GM19467 (cell line): ENCODE data around the gene RPS6KB2.

Source experiments
- ATAC-seq: cut with Tn5 transposase; IDR thresholded peaks from one replicate; pipeline ENCODE4 v1.9.1; 2021; ENCODE audit warnings: mild to moderate bottlenecking, moderate library complexity; ENCODE audit not compliant: unreplicated experiment

RPS6KB2 gene

DNA sequence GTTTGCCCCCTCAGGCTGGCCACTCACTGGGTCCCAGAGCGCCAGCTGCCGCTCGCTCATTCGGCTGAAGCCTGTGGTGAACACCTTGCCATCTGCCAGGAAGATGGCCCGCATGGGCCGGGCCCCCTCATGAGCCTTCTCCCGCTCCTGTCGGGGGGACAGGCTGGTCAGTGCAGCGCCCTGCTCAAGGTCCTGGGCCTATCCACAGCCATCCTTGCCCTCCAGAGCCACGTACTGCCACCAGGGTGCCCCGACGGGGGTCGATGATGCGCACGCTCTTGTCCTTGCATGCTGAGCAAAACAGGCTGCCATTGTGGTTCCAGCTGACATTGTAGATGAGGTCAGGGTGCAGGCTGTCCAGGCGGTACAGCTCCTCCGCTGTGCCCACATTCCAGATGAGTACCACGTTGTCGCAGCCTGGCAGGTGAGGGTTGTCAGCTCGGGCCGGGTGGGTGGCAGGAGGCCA is 12.8 kb downstream of the RPS6KB2 start:
- ATAC-seq: no peak

GRCh38 chr11:67441731-67442351 is 13.5 kb downstream of the RPS6KB2 start:
- ATAC-seq: no peak

GRCh38 chr11:67442504-67443404 is 14.5 kb downstream of the RPS6KB2 start:
- ATAC-seq: no peak

DNA sequence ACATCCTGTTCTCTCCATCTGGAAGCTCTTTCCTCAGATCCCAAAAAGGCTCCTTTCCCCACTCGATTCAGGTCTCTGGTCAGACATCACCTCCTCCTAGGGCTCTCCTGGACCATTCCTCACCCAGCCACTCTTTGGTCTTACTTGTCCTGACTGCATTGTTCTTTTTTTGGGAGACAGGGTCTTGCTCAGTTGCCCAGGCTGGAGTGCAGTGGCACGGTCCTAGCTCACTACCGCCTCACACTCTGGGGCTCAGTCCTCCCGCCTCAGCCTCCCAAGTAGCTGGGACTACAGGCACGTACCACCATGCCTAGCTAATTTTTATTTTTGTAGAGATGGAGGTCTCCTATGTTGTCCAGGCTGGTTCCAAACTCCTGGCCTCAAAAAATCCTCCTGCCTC is 17.2 kb downstream of the RPS6KB2 start:
- ATAC-seq: no peak

GRCh38 chr11:67448220-67448609 is 19.9 kb downstream of the RPS6KB2 start:
- ATAC-seq: no peak

- no peak for ATAC-seq
Observed at GRCh38 chr11:67449116-67449844, 21.0 kb downstream of the RPS6KB2 start.

DNA sequence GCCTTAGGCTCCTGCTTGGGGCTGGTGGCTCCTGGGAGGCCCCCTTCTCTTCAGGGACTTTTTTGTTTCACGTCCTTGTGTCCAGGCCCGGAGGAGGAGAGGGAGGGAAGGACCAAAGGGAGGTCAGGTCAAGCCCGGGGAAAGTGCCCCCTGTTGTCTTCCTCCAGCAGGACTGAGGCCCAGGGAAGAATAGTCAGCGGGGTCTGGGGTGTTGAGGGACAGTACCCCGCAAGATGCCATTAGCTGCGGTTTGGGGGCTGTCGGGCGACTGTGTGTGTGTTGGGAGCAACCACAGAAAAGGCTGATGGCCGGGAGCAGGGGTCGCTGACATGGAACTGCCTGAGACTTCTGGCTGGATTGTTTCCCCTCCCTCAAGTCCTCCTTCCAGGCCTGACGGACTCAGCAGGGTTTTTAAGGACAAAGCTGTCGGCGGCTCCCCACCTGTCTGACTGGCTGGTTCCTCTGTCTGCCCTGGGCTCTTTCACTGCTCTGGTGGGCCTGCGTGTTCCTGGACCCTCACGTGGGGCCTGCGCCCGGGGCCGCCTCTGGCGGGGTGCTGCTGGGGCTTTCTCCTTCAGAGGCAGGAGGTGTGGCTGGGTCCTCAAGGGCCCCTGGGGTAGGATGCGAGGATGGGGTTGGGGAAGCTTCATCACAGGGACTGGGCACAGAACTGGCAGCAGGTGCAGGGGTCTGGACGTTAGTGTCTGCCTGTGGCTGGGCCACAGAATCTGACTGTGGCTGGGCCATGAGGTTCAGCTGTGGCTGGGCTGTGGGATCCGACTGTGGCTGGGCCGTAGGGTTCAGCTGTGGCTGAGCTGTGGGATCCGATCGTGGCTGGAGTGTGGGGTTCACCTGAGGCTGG is 22.7 kb downstream of the RPS6KB2 start:
- ATAC-seq: no peak

DNA sequence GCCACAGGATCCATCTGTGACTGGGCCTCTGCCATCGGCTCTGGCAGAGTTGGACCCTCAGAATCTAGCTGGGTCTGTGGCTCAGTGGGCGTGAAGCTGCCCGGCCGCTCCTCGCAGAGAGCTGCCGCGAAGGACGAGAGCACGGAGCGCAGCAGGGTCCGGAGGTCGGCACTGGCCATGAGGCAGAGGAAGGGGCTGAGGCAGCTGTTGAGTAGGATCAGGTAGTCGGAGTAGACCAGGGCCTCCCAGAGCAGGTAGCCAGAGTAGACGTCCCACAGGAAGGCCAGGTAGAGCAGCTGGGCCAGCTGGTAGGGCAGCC is 23.3 kb downstream of the RPS6KB2 start:
- no peak for ATAC-seq

- no peak for ATAC-seq
Observed at GRCh38 chr11:67452141-67452952, 24.1 kb downstream of the RPS6KB2 start, which contains the start of gene GPR152. TSS of gene GPR152 (minus strand) at chr11:67452729. CDS start at chr11:67452724, 5 bp downstream.

- ATAC-seq: no peak
Observed at GRCh38 chr11:67453816-67454732, 25.8 kb downstream of the RPS6KB2 start.

DNA sequence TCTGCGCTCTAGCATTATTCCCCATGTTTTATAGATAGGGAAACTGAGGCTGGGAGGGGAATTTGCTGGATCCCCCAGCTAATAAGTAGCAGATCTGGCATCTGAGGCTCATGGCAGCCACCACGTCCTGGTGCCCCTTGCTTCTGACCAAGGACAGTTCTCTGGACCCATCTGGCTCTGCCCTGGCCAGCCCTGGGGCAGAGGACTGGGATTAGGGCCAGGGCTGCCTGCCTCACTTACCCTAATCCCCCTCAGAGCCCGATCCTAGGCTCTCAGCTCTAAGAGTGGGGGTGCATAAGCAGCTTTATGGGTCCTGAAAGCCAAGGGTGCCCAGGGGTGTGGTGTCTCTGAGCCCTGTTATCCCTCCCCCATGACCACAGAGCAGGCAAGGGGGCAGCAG is 26.8 kb downstream of the RPS6KB2 start, which contains the start of gene CABP4:
Gene CABP4, plus strand, starts transcription at position 301 of the 400 bp plus-strand sequence. Its CDS starts 70 bp downstream, at position 371.
- ATAC-seq: no peak

- no peak for ATAC-seq
Observed at GRCh38 chr11:67456068-67456705, 27.9 kb downstream of the RPS6KB2 start.

- ATAC-seq: no peak
Observed at GRCh38 chr11:67457453-67457852, 29.2 kb downstream of the RPS6KB2 start.

DNA sequence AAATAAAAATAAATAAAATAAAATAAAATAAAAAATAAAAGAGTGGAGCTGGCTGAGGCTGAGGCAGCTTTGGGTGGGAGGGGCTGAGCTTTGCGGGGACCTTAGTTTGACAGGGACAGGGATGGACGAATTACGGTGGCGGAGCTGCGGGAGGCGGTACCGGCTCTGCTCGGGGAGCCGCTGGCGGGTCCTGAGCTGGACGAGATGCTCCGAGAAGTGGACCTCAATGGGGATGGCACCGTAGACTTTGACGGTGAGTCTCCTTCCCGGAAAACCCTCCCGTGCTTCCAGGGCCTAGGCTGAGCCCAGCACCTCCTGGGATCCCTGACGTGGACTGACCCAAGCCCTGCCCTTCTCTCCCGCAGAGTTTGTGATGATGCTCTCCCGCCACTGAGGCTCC is 30.0 kb downstream of the RPS6KB2 start:
- no peak for ATAC-seq

GRCh38 chr11:67463186-67463585 is 34.9 kb downstream of the RPS6KB2 start:
- ATAC-seq: no peak

DNA sequence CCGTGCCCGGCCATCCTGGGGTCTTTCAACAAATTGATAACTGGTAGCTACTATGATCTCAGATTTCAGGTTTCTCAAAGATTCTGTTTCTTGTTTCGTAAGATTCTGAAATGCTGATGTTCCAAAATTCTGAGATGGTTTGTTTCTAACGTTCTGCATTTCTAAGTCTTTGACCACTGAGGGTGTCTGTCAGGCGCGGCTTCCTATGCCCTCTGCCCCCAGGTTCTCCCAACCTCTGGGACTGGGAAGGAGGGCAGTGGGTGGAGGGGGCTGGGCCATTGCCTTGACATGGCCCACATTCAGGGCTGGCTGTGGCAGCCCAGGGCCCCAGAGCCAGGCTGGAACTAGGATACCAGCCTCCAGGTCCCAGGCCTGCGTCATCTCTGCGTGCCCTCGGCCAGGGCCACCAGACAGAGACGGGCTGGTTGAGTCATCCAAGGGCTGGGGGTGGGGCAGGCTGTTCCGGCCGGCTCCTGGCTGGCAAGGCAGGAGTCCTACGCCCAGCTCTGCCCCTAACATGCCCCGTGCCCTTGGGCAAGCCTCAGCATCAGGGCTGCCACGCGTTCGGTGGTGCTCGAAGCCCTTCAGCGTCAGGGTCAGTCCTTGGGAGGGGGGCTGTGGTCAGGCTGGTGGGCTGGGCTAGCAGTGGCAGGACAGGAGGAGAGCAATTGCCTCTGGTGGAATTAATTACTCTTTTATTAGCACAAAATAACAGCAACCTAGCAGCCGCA is 35.6 kb downstream of the RPS6KB2 start:
- ATAC-seq: no peak

DNA sequence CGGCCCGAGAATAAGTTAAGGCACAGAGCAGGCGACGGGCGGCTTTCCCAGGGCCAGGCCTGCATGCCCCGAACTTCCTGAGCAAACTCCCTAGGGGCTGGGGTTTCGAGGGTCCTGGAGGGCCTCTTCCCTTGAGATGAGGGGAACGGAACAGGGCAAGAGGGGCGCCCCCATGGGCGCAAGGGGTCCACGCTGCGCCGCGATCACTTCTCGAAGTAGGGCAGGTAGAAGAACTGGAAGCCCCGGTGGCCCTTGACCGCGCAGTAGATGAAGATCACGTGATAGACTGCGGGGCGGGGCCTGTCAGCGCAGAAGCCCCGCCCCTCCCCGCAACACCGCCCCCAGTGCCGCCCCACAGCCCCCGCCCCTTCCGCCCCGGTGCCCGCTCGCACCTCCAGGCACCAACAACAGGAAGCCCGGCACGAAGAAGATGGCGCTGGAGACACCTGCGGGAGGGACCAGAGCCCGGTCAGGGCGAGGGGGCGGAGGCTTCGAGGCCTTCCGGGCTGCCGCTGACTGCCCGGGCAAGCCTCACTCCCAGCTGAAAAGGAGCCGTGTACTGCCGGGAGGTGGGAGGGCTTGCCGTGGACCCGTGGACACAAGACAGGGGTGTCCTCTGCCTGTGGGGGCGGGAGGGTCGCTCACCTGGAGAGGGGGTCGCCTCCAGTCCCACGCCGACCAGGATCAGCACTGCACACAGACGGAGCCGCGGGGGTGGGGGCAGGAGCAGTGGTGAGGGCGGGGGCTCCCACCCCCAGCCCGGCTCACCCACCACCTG is 36.3 kb downstream of the RPS6KB2 start:
- peak; percentile 44 for ATAC-seq
